Parathyroid adenoma (tissue), 2 donors: Measurements from ENCODE around the gene ZCCHC7.

Source experiments
- H2AFZ ChIP-seq: fragments of 300-600 bp; sonication (generic); one replicate; pipeline ENCODE4 v1.7.0; 2017; ENCODE audit warnings: antibody characterized with exemption, mild to moderate bottlenecking
- H3K27ac ChIP-seq: fragments of 300-600 bp; sonication (generic); one replicate; pipeline ENCODE4 v1.7.0; 2017
- H3K27me3 ChIP-seq: fragments of 300-600 bp; sonication (generic); one replicate; pipeline ENCODE4 v1.7.0; 2017; ENCODE audit warnings: low read length; ENCODE audit not compliant: control insufficient read depth, insufficient read depth
- H3K36me3 ChIP-seq: fragments of 300-600 bp; sonication (generic); one replicate; pipeline ENCODE4 v1.7.0; 2017; ENCODE audit warnings: low read length; ENCODE audit not compliant: control insufficient read depth, insufficient read depth
- H3K4me1 ChIP-seq: fragments of 300-600 bp; sonication (generic); one replicate; pipeline ENCODE4 v1.7.0; 2017; ENCODE audit warnings: control low read depth
- H3K4me2 ChIP-seq: fragments of 300-600 bp; sonication (generic); one replicate; pipeline ENCODE4 v1.7.0; 2017; ENCODE audit warnings: low read length
- H3K4me3 ChIP-seq: fragments of 300-600 bp; sonication (generic); one replicate; pipeline ENCODE4 v1.7.0; 2017; ENCODE audit warnings: low read depth, low read length
- H3K79me2 ChIP-seq: fragments of 300-600 bp; sonication (generic); one replicate; pipeline ENCODE4 v1.7.0; 2017; ENCODE audit warnings: control low read depth
- H3K9ac ChIP-seq: fragments of 300-600 bp; sonication (generic); one replicate; pipeline ENCODE4 v1.7.0; 2017; ENCODE audit warnings: mild to moderate bottlenecking
- H3K9me3 ChIP-seq: fragments of 300-600 bp; sonication (generic); one replicate; pipeline ENCODE4 v1.7.0; 2017; ENCODE audit warnings: low read length; ENCODE audit not compliant: control insufficient read depth
- CTCF ChIP-seq: fragments of 300-600 bp; sonication (generic); IDR thresholded peaks from one replicate; pipeline ENCODE4 v1.7.0; 2017; ENCODE audit warnings: antibody characterized with exemption, mild to moderate bottlenecking
- donor health status: primary hyperparathyroidism.

ZCCHC7 gene

DNA sequence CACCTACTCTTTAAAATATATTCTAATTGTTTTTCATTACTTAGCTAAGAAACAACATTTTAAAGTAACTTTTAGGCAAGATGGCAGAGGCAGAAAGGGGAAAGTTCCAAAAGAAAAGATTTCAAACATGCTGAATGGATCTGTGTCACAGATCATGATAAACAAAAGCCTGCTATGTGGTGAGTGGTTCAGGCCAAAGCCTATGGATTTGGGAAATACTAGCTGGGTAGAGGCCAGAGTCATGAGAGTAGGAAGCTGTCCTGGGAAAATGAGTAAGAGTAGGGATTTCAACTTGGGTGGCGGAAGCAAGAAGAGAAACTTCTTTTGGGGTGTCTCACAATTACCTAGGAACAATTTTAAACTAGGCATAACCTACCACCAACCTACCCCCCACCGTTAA lies 233.4 kb downstream of the ZCCHC7 start:
- Histone ChIP-seq H3K79me2 (no peaks in the 10 kb centered on the region), H3K4me1 (no peaks in the 10 kb centered on the region), H3K9me3 (no peaks in the 10 kb centered on the region), H3K36me3 (no peaks in the 10 kb centered on the region), H2AFZ (no peak overlapping the region), H3K4me2 (no peak overlapping the region), H3K27me3 (no peaks in the 10 kb centered on the region), H3K27ac (no peak overlapping the region), H3K9ac (no peak overlapping the region), H3K4me3 (no peak overlapping the region)
- no peak for TF ChIP-seq CTCF

DNA sequence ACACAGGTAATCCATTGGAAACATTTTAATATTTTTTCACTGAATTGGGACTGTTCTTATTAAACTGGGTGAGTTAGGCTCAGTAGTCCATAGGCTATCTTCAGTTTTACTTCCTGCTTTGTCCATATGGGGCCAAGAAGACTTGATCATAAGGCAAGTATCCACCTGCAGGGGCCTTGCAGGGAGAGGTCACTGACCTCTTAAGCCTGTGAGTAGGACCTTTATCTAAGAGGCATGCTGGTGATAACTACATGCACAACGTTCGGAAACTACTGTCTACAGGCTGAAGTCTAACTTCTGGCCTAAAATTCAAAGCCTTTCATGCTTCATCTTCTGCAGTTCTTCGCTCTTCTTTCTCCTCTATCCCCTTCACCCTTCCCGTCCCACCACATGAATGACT lies 242.1 kb downstream of the ZCCHC7 start:
- TF ChIP-seq CTCF: no peak
- no peak overlapping the region for H3K9ac ChIP-seq
- H2AFZ ChIP-seq: no peak overlapping the region
- no peaks in the 10 kb centered on the region for H3K36me3 ChIP-seq
- H3K9me3 ChIP-seq: no peaks in the 10 kb centered on the region
- no peak overlapping the region for H3K4me3 ChIP-seq
- H3K27ac ChIP-seq: no peak overlapping the region
- H3K27me3 ChIP-seq: no peaks in the 10 kb centered on the region
- H3K4me2 ChIP-seq: no peak overlapping the region
- H3K4me1 ChIP-seq: no peaks in the 10 kb centered on the region
- no peaks in the 10 kb centered on the region for H3K79me2 ChIP-seq

DNA sequence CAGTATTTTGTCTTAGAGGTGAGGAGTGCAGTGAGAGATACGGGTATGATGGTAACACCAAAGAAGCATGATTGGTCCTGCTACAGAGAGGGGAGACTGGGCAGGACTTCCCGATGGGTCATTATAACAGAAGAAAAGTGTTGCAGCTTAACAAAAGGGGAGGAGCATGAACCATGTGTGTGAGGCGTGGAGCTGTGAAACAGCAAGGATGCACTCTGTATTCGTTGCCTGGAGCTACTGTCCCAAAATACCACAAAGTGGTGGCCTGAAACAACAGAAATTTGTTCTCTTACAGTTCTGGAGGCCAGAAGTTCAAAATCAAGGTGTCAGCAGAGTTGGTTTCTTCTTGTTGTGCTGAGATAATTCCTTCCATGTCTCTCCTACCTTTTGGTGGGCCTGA lies 242.8 kb downstream of the ZCCHC7 start:
- Histone ChIP-seq H3K4me1 (no peaks in the 10 kb centered on the region), H3K9ac (no peak overlapping the region), H3K36me3 (no peaks in the 10 kb centered on the region), H3K79me2 (no peaks in the 10 kb centered on the region), H3K4me3 (no peak overlapping the region), H3K4me2 (no peak overlapping the region), H2AFZ (no peak overlapping the region), H3K27me3 (no peaks in the 10 kb centered on the region), H3K9me3 (no peaks in the 10 kb centered on the region), H3K27ac (no peak overlapping the region)
- no peak for TF ChIP-seq CTCF

- no peak for TF ChIP-seq CTCF
- Histone ChIP-seq H3K4me3 (no peak overlapping the region), H3K4me1 (no peaks in the 10 kb centered on the region), H3K36me3 (no peaks in the 10 kb centered on the region), H3K9ac (no peak overlapping the region), H3K27ac (no peak overlapping the region), H3K4me2 (no peak overlapping the region), H3K79me2 (no peaks in the 10 kb centered on the region), H3K9me3 (no peaks in the 10 kb centered on the region), H3K27me3 (no peaks in the 10 kb centered on the region), H2AFZ (no peak overlapping the region)
Observed at GRCh38 chr9:37364136-37364535, 243.8 kb downstream of the ZCCHC7 start.

- Histone ChIP-seq H3K4me3 (no peak overlapping the region), H3K27ac (no peak overlapping the region), H3K9ac (no peak overlapping the region), H3K9me3 (no peaks in the 10 kb centered on the region), H3K27me3 (no peaks in the 10 kb centered on the region), H3K36me3 (no peaks in the 10 kb centered on the region), H3K4me2 (no peak overlapping the region), H2AFZ (no peak overlapping the region), H3K79me2 (no peaks in the 10 kb centered on the region), H3K4me1 (no peaks in the 10 kb centered on the region)
- no peak for TF ChIP-seq CTCF
Observed at GRCh38 chr9:37364751-37365360, 244.5 kb downstream of the ZCCHC7 start.
